Skeletal muscle satellite cell (primary cell): ENCODE data around the gene DARS2.
"Not testable (repeated sequence)": the region's sequence is repeated elsewhere in the genome, so short reads cannot be mapped to it uniquely, and the experiment has no call there.

Experiments
- H3K27me3 ChIP-seq: 2 replicates; pipeline ENCODE4 v1.7.0; 2013; ENCODE audit warnings: low read length; ENCODE audit not compliant: control insufficient read depth, insufficient read depth
- H3K36me3 ChIP-seq: 2 replicates; pipeline ENCODE4 v1.7.0; 2013; ENCODE audit warnings: mild to moderate bottlenecking, control low read depth, low read length; ENCODE audit not compliant: insufficient read depth
- H3K4me1 ChIP-seq: 2 replicates; pipeline ENCODE4 v1.7.0; 2013; ENCODE audit warnings: low read length; ENCODE audit not compliant: control insufficient read depth, insufficient read depth
- H3K4me2 ChIP-seq: 2 replicates; pipeline ENCODE4 v1.7.0; 2013; ENCODE audit warnings: mild to moderate bottlenecking, low read length
- H3K4me3 ChIP-seq: 2 replicates; pipeline ENCODE4 v1.7.0; 2013; ENCODE audit warnings: low read length
- H3K9ac ChIP-seq: 2 replicates; pipeline ENCODE4 v1.7.0; 2013; ENCODE audit warnings: mild to moderate bottlenecking, low read depth, low read length, moderate library complexity
- H3K9me3 ChIP-seq: replicated peaks from 2 replicates; pipeline ENCODE4 v1.7.0; 2013; ENCODE audit warnings: mild to moderate bottlenecking, control low read depth, low read length

Gene DARS2

GRCh38 chr1:173870252-173871075, 46.0 kb downstream of the DARS2 start:
- H3K9me3 ChIP-seq, result no peaks in the 10 kb centered on the region
- peaks cover 30% of the 10 kb centered on the region for H3K36me3 ChIP-seq
- no peak overlapping the region for H3K4me3 ChIP-seq
- H3K4me2 ChIP-seq, result no peak overlapping the region
- peaks cover 15% of the 10 kb centered on the region for H3K4me1 ChIP-seq
- no peak overlapping the region for H3K9ac ChIP-seq
- H3K27me3 ChIP-seq, result no peaks in the 10 kb centered on the region

- no peak overlapping the region for H3K4me3 ChIP-seq
- no peaks in the 10 kb centered on the region for H3K9me3 ChIP-seq
- peaks cover 9% of the 10 kb centered on the region for H3K4me1 ChIP-seq
- H3K27me3 ChIP-seq, result no peaks in the 10 kb centered on the region
- no peak overlapping the region for H3K4me2 ChIP-seq
- H3K36me3 ChIP-seq, result peaks cover 28% of the 10 kb centered on the region
- H3K9ac ChIP-seq, result no peak overlapping the region
These were observed 46.6 kb downstream of the DARS2 start for GRCh38 chr1:173871091-173871490.

DNA sequence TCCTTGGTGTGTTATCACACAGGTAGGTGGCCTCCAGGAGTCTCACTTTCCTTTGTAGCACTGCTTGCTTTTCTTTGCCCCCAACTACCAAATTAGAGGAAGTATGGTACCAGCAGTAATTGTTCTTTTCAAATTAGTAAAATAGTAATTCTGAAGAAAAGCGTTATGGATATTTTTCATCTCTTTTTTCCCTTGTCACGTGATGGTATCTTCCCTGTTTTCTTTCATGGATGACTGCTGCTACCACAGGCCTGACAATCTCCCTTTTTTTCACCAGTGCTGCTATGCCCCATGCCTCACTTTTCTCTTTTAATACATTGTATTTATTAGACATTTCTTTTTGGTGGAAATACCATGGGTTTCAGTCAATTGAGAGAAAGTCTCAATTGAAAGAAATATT, 47.0 kb downstream of the DARS2 start:
- Histone ChIP-seq H3K4me3 (no peak overlapping the region), H3K4me1 (peaks cover 5% of the 10 kb centered on the region), H3K4me2 (no peak overlapping the region), H3K27me3 (no peaks in the 10 kb centered on the region), H3K9me3 (no peaks in the 10 kb centered on the region), H3K36me3 (peaks cover 24% of the 10 kb centered on the region), H3K9ac (no peak overlapping the region)

GRCh38 chr1:173876732-173877131, 52.3 kb downstream of the DARS2 start:
- Histone ChIP-seq H3K9me3 (no peaks in the 10 kb centered on the region), H3K4me1 (no peaks in the 10 kb centered on the region), H3K4me3 (no peak overlapping the region), H3K4me2 (no peak overlapping the region), H3K36me3 (peaks cover 7% of the 10 kb centered on the region), H3K9ac (no peak overlapping the region), H3K27me3 (no peaks in the 10 kb centered on the region)

- H3K27me3 ChIP-seq, result no peaks in the 10 kb centered on the region
- H3K4me2 ChIP-seq, result no peak overlapping the region
- no peak overlapping the region for H3K9ac ChIP-seq
- H3K36me3 ChIP-seq, result peaks cover 7% of the 10 kb centered on the region
- H3K4me3 ChIP-seq, result no peak overlapping the region
- no peaks in the 10 kb centered on the region for H3K9me3 ChIP-seq
- no peaks in the 10 kb centered on the region for H3K4me1 ChIP-seq
These were observed 53.8 kb downstream of the DARS2 start for GRCh38 chr1:173878251-173878650.

DNA sequence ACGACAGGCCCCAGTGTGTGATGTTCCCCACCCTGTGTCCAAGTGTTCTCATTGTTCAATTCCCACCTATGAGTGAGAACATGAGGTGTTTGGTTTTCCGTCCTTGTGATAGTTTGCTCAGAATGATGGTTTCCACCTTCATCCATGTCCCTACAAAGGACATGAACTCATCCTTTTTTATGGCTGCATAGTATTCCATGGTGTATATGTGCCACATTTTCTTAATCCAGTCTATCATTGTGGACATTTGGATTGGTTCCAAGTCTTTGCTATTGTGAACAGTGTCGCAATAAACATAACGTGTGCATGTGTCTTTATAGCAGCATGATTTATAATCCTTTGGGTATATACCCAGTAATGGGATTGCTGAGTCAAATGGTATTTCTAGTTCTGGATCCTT, 56.6 kb downstream of the DARS2 start:
- H3K9ac ChIP-seq, H3K4me1 ChIP-seq, H3K9me3 ChIP-seq, H3K4me2 ChIP-seq, H3K27me3 ChIP-seq, H3K4me3 ChIP-seq: not testable (repeated sequence)
- peaks cover 12% of the 10 kb centered on the region for H3K36me3 ChIP-seq

DNA sequence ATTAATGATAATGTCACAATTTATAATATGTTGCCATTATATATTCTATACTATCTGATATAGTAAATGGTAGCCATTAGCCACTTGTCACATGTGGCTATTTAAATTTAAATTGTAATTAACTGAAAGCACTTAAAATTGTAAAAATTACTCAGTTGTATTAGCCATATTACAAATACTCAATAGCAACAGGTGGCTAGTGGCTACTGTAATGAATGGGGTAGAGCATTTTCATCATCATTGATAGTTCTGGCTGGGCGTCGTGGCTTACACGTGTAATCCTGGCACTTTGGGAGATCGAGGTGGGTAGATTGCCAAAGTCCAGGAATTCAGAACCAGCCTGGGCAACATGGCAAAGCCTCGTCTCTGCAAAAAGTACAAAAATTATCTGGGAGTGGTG, 60.2 kb downstream of the DARS2 start:
- no peaks in the 10 kb centered on the region for H3K4me1 ChIP-seq
- no peak overlapping the region for H3K9ac ChIP-seq
- no peak overlapping the region for H3K4me2 ChIP-seq
- no peak overlapping the region for H3K4me3 ChIP-seq
- H3K36me3 ChIP-seq, result peaks cover 19% of the 10 kb centered on the region
- H3K27me3 ChIP-seq, result no peaks in the 10 kb centered on the region
- H3K9me3 ChIP-seq, result no peaks in the 10 kb centered on the region

GRCh38 chr1:173886746-173887611, 62.5 kb downstream of the DARS2 start:
- H3K27me3 ChIP-seq, result no peaks in the 10 kb centered on the region
- H3K9me3 ChIP-seq, result no peaks in the 10 kb centered on the region
- no peaks in the 10 kb centered on the region for H3K4me1 ChIP-seq
- H3K36me3 ChIP-seq, result peaks cover 19% of the 10 kb centered on the region
- no peak overlapping the region for H3K4me2 ChIP-seq
- H3K9ac ChIP-seq, result no peak overlapping the region
- no peak overlapping the region for H3K4me3 ChIP-seq

GRCh38 chr1:173887627-173888026, 63.2 kb downstream of the DARS2 start:
- Histone ChIP-seq H3K36me3 (peaks cover 19% of the 10 kb centered on the region), H3K4me1 (no peaks in the 10 kb centered on the region), H3K27me3 (no peaks in the 10 kb centered on the region), H3K4me2 (no peak overlapping the region), H3K9ac (no peak overlapping the region), H3K9me3 (no peaks in the 10 kb centered on the region), H3K4me3 (no peak overlapping the region)

DNA sequence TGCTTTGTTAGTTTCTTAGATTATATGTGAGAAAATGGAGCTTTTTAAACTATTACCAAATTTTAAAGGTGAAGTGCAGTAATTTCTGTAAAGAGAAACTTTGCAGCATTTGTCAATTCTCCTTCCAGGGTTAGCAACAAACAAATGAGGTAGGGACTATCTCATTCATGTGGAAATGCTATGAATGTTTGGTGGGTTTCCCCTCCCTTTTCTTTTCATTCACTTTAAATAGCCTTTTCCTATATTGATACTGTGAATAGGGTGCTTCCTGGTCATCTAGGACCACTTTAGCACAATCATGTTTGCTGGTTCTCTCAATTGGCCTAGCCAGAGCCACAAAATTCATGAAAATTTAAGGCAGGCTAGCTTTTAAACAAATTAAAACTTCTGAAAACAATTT, 64.3 kb downstream of the DARS2 start:
- H3K9ac ChIP-seq, result no peak overlapping the region
- H3K9me3 ChIP-seq, result no peaks in the 10 kb centered on the region
- H3K36me3 ChIP-seq, result peaks cover 19% of the 10 kb centered on the region
- no peaks in the 10 kb centered on the region for H3K4me1 ChIP-seq
- H3K4me2 ChIP-seq, result no peak overlapping the region
- no peak overlapping the region for H3K4me3 ChIP-seq
- H3K27me3 ChIP-seq, result no peaks in the 10 kb centered on the region

DNA sequence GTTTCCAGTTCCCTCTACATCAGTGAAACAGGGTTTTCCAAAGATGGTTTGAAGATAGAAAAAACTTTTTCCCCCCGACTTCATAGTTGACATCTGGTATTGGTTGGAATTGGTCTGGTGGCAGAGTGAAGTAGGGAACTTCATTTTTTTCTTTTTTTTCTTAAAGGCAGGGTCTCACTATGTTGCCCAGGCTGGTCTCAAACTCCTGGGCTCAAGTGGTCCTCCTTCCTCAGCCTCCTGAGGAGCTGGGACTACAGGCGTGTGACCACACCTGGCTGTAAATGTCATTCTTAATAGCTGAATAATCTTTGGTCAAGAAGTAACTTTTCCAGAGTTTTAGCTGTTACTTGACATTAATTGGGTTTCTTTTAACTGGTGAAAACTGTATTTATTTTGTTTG, 65.4 kb downstream of the DARS2 start:
- H3K27me3 ChIP-seq, result no peaks in the 10 kb centered on the region
- H3K9ac ChIP-seq, result no peak overlapping the region
- H3K4me1 ChIP-seq, result no peaks in the 10 kb centered on the region
- no peak overlapping the region for H3K4me3 ChIP-seq
- H3K4me2 ChIP-seq, result no peak overlapping the region
- H3K36me3 ChIP-seq, result peaks cover 17% of the 10 kb centered on the region
- no peaks in the 10 kb centered on the region for H3K9me3 ChIP-seq
